Measurements from ENCODE around the gene TMEM91.

DNA sequence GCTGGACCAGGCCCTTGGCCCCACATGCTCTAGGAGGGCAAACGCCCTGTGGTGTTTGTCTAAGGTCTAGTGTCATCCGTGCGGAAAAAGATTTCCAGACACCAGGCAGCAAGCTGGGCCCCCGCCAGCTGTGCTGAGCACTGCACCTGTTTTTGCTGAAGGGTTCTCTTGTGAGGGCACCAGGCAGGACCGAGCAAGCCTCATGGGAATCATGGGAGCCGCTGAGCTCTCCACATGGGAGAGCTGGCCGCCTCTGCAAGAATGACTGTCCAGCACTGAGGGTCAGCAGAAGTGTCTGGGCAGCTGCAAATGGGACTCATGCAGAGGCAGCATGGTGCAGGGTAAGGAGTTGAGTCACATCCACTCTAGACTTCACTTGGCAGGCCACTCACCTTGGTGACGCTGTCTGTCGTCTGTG is 38.8 kb downstream of the TMEM91 start:
- TF ChIP-seq, protein P1, sequence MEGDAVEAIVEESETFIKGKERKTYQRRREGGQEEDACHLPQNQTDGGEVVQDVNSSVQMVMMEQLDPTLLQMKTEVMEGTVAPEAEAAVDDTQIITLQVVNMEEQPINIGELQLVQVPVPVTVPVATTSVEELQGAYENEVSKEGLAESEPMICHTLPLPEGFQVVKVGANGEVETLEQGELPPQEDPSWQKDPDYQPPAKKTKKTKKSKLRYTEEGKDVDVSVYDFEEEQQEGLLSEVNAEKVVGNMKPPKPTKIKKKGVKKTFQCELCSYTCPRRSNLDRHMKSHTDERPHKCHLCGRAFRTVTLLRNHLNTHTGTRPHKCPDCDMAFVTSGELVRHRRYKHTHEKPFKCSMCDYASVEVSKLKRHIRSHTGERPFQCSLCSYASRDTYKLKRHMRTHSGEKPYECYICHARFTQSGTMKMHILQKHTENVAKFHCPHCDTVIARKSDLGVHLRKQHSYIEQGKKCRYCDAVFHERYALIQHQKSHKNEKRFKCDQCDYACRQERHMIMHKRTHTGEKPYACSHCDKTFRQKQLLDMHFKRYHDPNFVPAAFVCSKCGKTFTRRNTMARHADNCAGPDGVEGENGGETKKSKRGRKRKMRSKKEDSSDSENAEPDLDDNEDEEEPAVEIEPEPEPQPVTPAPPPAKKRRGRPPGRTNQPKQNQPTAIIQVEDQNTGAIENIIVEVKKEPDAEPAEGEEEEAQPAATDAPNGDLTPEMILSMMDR (IDR thresholded peaks at IDR 0.05; ENCODE audit: low read length) = no peak
- TF ChIP-seq EZH2 (IDR thresholded peaks at IDR 0.05; ENCODE audit: borderline replicate concordance, low read length) = no peak

Measured in OCI-LY1 (cell line).